ENCODE measurements around the gene SIRPD. TPM values are rescaled to one million over a fixed set of nuclear protein-coding genes. Genes with fewer than 3 reads are reported as not detected.

The SIRPD gene
- total RNA-seq, 2 experiments from 2014 or later, result not detected

DNA sequence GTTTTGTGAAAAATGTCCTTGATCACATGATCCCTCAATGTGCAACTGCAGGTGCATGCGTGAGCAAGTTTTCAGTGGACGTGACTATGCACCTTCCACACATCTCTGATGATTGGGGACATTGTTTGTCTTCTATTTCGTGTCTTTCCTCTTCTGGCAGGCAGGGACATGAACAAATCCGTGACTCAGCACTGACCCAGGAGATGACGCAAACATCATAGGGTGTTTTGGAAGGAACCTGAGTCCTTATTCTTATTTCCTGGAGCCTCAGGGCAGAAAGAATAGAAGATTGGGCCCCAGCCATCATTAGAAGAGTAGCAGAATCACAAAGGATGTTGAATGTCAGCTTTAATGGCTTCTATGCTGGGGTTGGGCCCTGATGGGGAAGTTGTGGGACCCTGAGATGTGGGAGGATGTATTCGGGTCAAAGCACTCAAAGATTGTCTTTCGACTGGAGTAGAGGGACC, 11.9 kb upstream of the SIRPD start:
- Mint-ChIP-seq H3K27ac (no peak overlapping the region), H3K9me3 (no peaks in the 10 kb centered on the region), H3K36me3 (ENCODE audit: low read depth) (peaks cover 1% of the 10 kb centered on the region), H3K27me3 (no peaks in the 10 kb centered on the region), H3K4me1 (ENCODE audit: low read depth) (peaks cover 2% of the 10 kb centered on the region), H3K4me3 (no peak overlapping the region)
- ChIA-PET CTCF (no interaction called here), POLR2A (interaction anchor here (1.0 kb wide), 1 partner anchor 8 kb away, joined by 3 read pairs; no protein-coding TSS in a partner anchor)
- no peak for ATAC-seq
- no peak for DNase-seq
- TF ChIP-seq, protein P1, sequence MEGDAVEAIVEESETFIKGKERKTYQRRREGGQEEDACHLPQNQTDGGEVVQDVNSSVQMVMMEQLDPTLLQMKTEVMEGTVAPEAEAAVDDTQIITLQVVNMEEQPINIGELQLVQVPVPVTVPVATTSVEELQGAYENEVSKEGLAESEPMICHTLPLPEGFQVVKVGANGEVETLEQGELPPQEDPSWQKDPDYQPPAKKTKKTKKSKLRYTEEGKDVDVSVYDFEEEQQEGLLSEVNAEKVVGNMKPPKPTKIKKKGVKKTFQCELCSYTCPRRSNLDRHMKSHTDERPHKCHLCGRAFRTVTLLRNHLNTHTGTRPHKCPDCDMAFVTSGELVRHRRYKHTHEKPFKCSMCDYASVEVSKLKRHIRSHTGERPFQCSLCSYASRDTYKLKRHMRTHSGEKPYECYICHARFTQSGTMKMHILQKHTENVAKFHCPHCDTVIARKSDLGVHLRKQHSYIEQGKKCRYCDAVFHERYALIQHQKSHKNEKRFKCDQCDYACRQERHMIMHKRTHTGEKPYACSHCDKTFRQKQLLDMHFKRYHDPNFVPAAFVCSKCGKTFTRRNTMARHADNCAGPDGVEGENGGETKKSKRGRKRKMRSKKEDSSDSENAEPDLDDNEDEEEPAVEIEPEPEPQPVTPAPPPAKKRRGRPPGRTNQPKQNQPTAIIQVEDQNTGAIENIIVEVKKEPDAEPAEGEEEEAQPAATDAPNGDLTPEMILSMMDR (IDR thresholded peaks at IDR 0.05), result no peak
- intact Hi-C loops (cut with micrococcal nuclease), result no loop called here

DNA sequence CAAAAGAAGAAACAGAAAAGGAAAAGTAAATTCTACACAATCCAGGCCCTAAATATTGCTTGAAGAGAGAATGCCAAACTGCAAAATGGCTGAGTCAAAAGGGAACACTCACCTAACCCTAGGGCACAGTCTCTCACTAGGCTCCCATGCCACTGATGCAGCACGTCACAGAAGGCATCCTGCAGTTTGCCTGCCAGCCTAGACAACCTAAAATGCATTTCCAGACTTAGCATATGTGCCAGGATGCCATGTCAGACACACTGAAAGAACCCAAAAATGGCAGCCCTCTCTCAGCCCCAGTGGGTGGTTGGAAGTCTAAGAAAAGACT, 10.6 kb upstream of the SIRPD start:
- POLR2A ChIA-PET, result no interaction called here
- CTCF ChIA-PET, result no interaction called here
- ATAC-seq (no peak), DNase-seq (no peak)
- Mint-ChIP-seq H3K36me3 (ENCODE audit: low read depth) (peaks cover 9% of the 10 kb centered on the region), H3K27me3 (no peaks in the 10 kb centered on the region), H3K9me3 (peaks cover 4% of the 10 kb centered on the region), H3K4me1 (ENCODE audit: low read depth) (peaks cover 6% of the 10 kb centered on the region), H3K4me3 (no peak overlapping the region), H3K27ac (no peak overlapping the region)
- intact Hi-C loops (cut with micrococcal nuclease), result no loop called here
- TF ChIP-seq, protein P1 (IDR thresholded peaks at IDR 0.05), result no peak

DNA sequence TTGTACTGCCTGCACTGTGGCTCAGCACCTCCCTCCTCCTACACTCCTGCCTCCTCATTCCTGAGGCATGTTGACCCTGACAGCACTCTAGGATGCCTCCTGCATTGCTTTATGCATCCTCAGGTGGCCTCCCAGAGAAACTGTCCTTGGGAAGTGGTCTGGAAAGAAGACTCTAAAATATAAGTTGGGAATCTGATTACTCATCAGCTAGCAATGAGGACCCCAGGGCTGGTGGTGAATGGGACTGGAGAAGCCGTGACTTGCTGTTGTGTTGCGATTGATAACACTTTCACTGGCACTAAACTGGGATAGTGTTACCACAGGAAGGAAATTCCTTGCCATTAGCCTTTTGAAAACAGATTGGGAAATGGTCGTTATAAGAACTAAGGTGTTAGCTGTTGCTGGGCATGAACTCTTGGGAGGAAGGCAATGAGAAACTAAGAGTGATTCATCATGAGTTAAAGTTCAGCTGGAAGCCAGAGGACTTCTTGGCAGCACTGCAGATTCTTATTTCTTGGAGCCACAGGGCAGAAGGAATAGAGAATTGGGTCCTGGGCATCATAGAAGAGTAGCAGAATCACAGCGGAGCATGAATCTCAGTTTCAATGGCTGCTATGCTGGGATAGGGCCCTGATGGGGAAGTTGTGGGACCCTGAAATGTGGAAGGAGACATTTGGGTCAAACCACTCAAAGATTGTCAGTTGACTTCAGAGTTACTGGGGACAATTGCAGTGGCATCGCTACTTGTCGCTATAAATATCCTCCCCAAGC, 10.1 kb upstream of the SIRPD start:
- no peaks in the 10 kb centered on the region for H3K27me3 Mint-ChIP-seq
- H3K36me3 Mint-ChIP-seq (ENCODE audit: low read depth), result peaks cover 13% of the 10 kb centered on the region
- ChIA-PET CTCF (no interaction called here), POLR2A (no interaction called here)
- no peak overlapping the region for H3K27ac Mint-ChIP-seq
- H3K9me3 Mint-ChIP-seq, result peaks cover 8% of the 10 kb centered on the region
- ATAC-seq, result no peak
- intact Hi-C loops (cut with micrococcal nuclease), result no loop called here
- no peak for DNase-seq
- peaks cover 10% of the 10 kb centered on the region for H3K4me1 Mint-ChIP-seq (ENCODE audit: low read depth)
- no peak overlapping the region for H3K4me3 Mint-ChIP-seq
- TF ChIP-seq, protein P1 (IDR thresholded peaks at IDR 0.05), result no peak

DNA sequence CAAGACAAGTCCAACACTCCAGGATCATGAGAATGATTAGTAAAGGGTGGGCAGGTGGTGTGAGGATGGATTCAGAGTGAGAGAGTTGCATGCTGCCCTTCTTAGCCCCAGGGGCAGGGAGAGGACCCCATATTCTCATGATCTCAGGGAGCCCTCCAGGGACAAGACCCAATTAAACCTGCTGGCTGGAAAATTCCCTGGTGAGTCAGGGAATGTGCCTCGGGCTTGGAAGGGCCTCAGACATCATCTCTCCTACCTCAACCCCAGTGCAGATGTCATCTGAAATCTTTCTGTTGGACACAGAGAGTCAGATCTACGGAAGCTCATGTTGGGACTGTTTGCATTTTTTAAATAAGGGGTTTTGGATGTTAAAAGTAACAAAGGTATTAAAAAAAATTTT, 9.2 kb upstream of the SIRPD start:
- TF ChIP-seq, protein P1 (IDR thresholded peaks at IDR 0.05), result no peak
- DNase-seq (no peak), ATAC-seq (no peak)
- Mint-ChIP-seq H3K9me3 (peaks cover 11% of the 10 kb centered on the region), H3K27ac (no peak overlapping the region), H3K4me1 (ENCODE audit: low read depth) (peaks cover 17% of the 10 kb centered on the region), H3K4me3 (no peak overlapping the region), H3K36me3 (ENCODE audit: low read depth) (peaks cover 14% of the 10 kb centered on the region), H3K27me3 (no peaks in the 10 kb centered on the region)
- intact Hi-C loops (cut with micrococcal nuclease), result no loop called here
- CTCF ChIA-PET, result no interaction called here
- POLR2A ChIA-PET, result no interaction called here

DNA sequence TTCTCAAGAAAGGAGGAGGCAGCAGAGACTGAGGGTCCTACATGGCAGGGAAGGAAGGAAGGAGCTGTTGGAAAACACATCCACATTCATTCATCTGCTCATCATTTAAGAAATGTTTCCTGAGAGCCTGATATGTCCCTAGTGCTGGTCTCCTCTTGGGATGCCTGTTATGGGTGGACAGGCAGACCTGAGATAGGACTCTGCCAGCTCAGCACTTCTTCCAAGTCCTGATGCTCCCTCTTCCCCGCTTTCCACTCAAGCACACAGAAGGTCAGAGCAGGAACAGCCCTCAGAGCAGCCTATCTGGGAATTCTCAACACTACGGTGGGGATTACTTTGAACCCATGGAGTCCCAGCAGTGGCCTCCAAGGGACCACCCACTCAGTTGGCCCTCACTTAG, 8.0 kb upstream of the SIRPD start:
- peaks cover 11% of the 10 kb centered on the region for H3K9me3 Mint-ChIP-seq
- ChIA-PET POLR2A (interaction anchor here (0.7 kb wide), 1 partner anchor 10 kb away, joined by 3 read pairs; no protein-coding TSS in a partner anchor), CTCF (interaction anchor here (1.1 kb wide), 1 partner anchor 9 kb away, joined by 3 read pairs; no protein-coding TSS in a partner anchor)
- DNase-seq, result no peak
- intact Hi-C loops (cut with micrococcal nuclease), result no loop called here
- H3K27me3 Mint-ChIP-seq, result no peaks in the 10 kb centered on the region
- H3K27ac Mint-ChIP-seq, result no peak overlapping the region
- ATAC-seq, result no peak
- TF ChIP-seq, protein P1 (IDR thresholded peaks at IDR 0.05), result no peak
- H3K4me1 Mint-ChIP-seq (ENCODE audit: low read depth), result peaks cover 18% of the 10 kb centered on the region
- H3K36me3 Mint-ChIP-seq (ENCODE audit: low read depth), result peaks cover 14% of the 10 kb centered on the region
- no peak overlapping the region for H3K4me3 Mint-ChIP-seq
